Suprapubic skin (tissue), 4 donors: ENCODE data around the gene UBE2Z.

Experiments
- CTCF ChIP-seq, 2 donors: fragments of 200-600 bp in 1 of 2; fragments of 450-650 bp in 1 of 2; sonication (generic) in 1 of 2; IDR thresholded peaks; one replicate each; pipeline ENCODE4 v1.5.1; 2016 to 2019; ENCODE audit warnings: antibody characterized with exemption in 2 of 2, mild to moderate bottlenecking in 1 of 2, moderate library complexity in 1 of 2
- EP300 ChIP-seq: sonication (generic); formaldehyde crosslinking; IDR thresholded peaks from one replicate; pipeline ENCODE4 v1.6.1; 2017; ENCODE audit warnings: antibody characterized with exemption
- POLR2AphosphoS5 ChIP-seq, 3 donors: sonication (generic); formaldehyde crosslinking; IDR thresholded peaks; one replicate each; pipeline ENCODE4 v1.6.1; 2017; ENCODE audit warnings: antibody characterized with exemption in 3 of 3

GRCh38 chr17:48952904-48953303 lies 44.7 kb downstream of the UBE2Z start:
- TF ChIP-seq CTCF (IDR thresholded peaks at IDR 0.05) (no peak), POLR2AphosphoS5 (IDR thresholded peaks at IDR 0.05) (no peak), EP300 (no peak)
